Skeletal muscle satellite cell (primary cell): ENCODE measurements around the gene HHATL.

Source experiments
- H3K27me3 ChIP-seq: 2 replicates; pipeline ENCODE4 v1.7.0; 2013; ENCODE audit warnings: low read length; ENCODE audit not compliant: control insufficient read depth, insufficient read depth
- H3K36me3 ChIP-seq: 2 replicates; pipeline ENCODE4 v1.7.0; 2013; ENCODE audit warnings: mild to moderate bottlenecking, control low read depth, low read length; ENCODE audit not compliant: insufficient read depth
- H3K4me1 ChIP-seq: 2 replicates; pipeline ENCODE4 v1.7.0; 2013; ENCODE audit warnings: low read length; ENCODE audit not compliant: control insufficient read depth, insufficient read depth
- H3K4me2 ChIP-seq: 2 replicates; pipeline ENCODE4 v1.7.0; 2013; ENCODE audit warnings: mild to moderate bottlenecking, low read length
- H3K4me3 ChIP-seq: 2 replicates; pipeline ENCODE4 v1.7.0; 2013; ENCODE audit warnings: low read length
- H3K9ac ChIP-seq: 2 replicates; pipeline ENCODE4 v1.7.0; 2013; ENCODE audit warnings: mild to moderate bottlenecking, low read depth, low read length, moderate library complexity
- H3K9me3 ChIP-seq: replicated peaks from 2 replicates; pipeline ENCODE4 v1.7.0; 2013; ENCODE audit warnings: mild to moderate bottlenecking, control low read depth, low read length

The HHATL gene

DNA sequence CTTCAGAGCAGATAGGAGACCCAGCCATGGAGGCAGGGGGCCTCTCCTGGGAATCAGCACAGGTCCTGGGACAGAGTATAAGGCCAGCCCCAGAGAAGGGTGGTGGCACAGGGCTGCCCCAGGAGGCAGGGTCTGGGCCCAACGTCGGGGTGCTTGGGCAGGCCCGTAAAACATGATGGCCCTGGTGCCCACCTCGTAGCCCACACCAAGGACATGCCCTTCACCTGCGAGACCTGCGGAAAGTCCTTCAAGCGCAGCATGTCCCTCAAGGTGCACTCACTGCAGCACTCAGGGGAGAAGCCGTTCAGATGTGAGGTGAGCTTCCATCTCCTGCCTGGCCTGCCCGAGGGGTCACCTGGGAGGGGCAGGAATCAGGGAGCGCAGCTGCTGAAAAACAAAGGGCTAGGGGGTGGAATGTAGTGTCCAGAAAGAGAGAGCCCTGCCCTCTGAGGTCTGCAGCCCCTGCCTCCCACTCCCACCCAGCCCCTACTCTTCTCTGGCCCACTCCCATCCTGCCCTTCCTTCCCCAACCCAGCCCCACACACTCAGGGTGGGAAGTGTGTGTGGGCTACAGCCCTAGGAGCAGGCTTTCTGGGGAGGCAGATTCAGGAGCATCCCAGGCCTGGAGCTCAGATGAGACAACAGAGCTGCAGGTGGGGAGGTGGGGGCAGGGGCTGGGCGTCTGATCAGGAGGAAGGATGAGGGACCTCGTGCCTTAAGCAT, 39.6 kb downstream of the HHATL start:
- Histone ChIP-seq H3K4me3 (no peak overlapping the region), H3K4me1 (peaks cover 10% of the 10 kb centered on the region), H3K9me3 (no peaks in the 10 kb centered on the region), H3K36me3 (peaks cover 42% of the 10 kb centered on the region), H3K4me2 (no peak overlapping the region), H3K27me3 (no peaks in the 10 kb centered on the region), H3K9ac (no peak overlapping the region)

DNA sequence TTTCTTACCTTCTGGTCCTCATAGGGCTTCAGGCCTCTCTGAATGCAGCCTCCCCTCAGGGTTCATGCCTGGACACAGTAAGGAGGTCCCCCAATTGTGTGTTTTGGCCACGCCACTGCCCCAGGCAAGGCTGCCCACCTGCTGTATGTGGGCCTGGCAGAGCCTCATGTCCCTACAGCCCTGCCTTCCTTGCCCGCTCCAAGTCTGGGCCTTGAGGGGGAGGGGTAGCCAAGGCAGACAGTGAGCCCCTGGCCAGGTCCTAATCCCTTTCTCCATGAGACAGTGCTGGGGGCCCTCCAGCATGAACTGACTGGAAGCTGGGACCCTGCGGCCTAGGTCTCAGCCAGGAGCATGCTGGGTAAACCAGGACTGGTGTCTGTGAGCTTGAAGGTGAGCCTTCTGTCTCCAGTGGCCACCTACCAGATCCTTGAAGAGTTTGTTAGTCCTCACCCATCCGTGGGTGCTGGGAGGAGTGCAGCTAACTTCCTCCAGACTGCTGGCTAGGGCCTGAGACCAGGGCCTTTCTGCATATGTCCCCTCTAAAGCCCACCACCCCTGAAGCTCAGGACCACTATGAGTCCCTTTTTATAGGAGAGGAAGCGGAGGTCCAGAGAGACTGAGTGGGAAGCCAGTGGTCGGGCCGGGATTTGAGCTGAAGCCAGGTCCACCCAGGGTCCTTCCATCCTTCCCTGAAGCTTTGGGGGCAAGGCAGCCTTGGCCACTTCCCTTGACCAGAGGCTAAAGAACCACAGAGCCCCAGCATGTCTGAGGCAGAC, 40.4 kb downstream of the HHATL start:
- H3K9me3 ChIP-seq: no peaks in the 10 kb centered on the region
- H3K27me3 ChIP-seq: no peaks in the 10 kb centered on the region
- H3K36me3 ChIP-seq: peaks cover 42% of the 10 kb centered on the region
- peaks cover 10% of the 10 kb centered on the region for H3K4me1 ChIP-seq
- H3K9ac ChIP-seq: no peak overlapping the region
- no peak overlapping the region for H3K4me2 ChIP-seq
- H3K4me3 ChIP-seq: no peak overlapping the region

DNA sequence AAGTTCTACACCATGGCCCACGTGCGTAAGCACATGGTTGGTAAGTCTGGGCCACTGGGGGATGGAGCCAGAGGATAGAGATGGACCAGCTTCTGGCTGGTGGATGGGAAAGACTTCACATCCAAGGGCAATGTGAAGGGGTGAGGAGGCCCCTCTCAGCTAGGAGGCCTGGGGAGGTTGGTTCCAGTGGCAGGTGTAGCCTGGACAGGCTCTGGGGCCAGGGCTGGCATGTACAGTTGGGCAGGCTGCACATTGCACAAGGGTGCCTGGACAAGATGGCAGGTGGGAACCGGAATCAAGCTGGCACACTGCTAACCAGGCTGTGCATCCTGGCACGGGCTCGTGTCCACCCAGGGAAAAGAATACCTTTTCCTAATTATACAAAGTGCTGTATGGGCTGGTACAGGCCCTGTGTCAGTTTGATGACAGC, 41.0 kb downstream of the HHATL start:
- Histone ChIP-seq H3K9ac (no peak overlapping the region), H3K36me3 (peaks cover 42% of the 10 kb centered on the region)

DNA sequence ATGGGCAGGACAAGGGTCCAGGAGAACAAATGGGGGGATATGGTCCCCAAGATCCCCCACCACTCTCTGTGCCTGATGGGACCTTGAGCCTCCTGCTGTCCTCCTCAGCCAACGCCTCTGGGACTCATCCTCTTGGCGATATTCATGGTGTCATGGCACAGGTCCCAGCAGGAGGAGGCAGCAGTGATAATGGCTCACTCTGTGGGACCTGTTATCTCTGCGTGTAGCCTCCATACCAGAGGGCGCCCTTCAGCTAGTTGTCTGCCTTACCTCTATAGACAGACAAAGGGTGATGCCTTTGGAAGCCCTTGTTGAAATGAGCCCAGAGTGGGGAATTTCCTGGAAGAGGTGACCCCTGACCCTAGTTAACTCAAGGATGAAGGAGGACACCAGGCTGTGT, 41.7 kb downstream of the HHATL start:
- peaks cover 18% of the 10 kb centered on the region for H3K4me1 ChIP-seq
- no peaks in the 10 kb centered on the region for H3K27me3 ChIP-seq
- H3K4me2 ChIP-seq: no peak overlapping the region
- peaks cover 42% of the 10 kb centered on the region for H3K36me3 ChIP-seq
- H3K9ac ChIP-seq: no peak overlapping the region
- H3K4me3 ChIP-seq: no peak overlapping the region
- H3K9me3 ChIP-seq: no peaks in the 10 kb centered on the region

More for the DNA sequence above, 41.0 kb downstream of the HHATL start:
- Histone ChIP-seq H3K9me3 (no peaks in the 10 kb centered on the region), H3K27me3 (no peaks in the 10 kb centered on the region), H3K4me1 (peaks cover 11% of the 10 kb centered on the region), H3K4me3 (no peak overlapping the region), H3K4me2 (no peak overlapping the region)

DNA sequence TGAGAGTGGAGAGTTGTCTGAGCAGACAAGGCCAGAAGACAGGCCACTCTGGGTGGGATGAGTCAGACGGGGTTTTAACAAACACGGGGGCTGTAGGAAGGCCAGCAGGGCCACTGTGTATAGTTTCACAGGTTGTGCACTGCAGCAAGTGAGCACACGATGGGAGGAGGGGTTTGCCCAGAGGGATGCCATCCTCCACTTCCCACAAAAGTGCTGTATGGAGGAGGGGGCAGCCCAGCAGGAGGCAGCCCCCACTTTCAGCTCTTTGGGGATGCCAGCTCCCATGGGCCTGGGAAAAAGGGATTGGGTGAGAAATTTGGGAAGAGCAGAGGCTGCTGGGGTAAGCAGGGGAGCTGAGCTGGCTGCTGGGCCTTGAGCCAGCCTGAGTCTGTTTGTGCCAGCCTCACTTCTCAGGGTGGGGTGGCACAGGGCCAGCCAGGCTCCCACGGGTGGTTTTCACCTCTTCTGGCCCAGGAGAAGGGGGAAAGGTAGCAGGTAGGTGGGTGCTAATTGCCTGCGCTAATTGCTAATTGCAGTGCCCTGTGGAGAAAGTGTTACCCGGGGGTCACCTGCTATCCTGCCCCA, 42.4 kb downstream of the HHATL start:
- peaks cover 25% of the 10 kb centered on the region for H3K4me1 ChIP-seq
- H3K4me2 ChIP-seq: no peak overlapping the region
- no peak overlapping the region for H3K9ac ChIP-seq
- H3K4me3 ChIP-seq: no peak overlapping the region
- H3K27me3 ChIP-seq: no peaks in the 10 kb centered on the region
- no peaks in the 10 kb centered on the region for H3K9me3 ChIP-seq
- peaks cover 42% of the 10 kb centered on the region for H3K36me3 ChIP-seq

DNA sequence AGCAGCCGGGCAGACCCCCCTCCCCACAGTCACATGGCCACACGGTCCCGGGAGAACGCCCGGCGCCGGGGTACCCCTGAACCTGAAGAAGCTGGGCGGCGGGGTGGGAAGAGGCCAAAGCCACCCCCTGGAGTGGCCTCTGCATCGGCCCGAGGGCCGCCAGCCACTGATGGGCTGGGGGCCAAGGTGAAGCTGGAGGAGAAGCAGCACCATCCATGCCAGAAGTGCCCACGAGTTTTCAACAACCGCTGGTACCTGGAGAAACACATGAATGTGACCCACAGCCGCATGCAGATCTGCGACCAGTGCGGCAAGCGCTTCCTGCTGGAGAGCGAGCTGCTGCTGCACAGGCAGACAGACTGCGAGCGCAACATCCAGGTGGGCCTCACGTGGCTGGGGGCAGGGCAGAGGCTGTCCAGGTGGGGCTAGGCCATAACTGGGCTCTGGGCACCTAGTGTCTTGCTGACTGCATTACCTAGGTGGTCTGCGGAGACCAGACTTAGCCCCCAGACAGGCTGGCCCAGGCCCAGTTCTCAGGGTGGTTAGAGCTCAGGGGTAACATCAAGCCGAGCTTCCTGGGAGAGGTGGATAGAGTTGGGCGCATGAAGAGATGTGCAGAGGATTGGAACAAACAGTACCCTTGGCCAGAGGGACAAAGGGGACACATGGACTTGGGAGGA, 43.0 kb downstream of the HHATL start:
- peaks cover 28% of the 10 kb centered on the region for H3K4me1 ChIP-seq
- H3K9me3 ChIP-seq: no peaks in the 10 kb centered on the region
- no peaks in the 10 kb centered on the region for H3K27me3 ChIP-seq
- H3K4me3 ChIP-seq: no peak overlapping the region
- H3K4me2 ChIP-seq: no peak overlapping the region
- H3K9ac ChIP-seq: no peak overlapping the region
- peaks cover 40% of the 10 kb centered on the region for H3K36me3 ChIP-seq

DNA sequence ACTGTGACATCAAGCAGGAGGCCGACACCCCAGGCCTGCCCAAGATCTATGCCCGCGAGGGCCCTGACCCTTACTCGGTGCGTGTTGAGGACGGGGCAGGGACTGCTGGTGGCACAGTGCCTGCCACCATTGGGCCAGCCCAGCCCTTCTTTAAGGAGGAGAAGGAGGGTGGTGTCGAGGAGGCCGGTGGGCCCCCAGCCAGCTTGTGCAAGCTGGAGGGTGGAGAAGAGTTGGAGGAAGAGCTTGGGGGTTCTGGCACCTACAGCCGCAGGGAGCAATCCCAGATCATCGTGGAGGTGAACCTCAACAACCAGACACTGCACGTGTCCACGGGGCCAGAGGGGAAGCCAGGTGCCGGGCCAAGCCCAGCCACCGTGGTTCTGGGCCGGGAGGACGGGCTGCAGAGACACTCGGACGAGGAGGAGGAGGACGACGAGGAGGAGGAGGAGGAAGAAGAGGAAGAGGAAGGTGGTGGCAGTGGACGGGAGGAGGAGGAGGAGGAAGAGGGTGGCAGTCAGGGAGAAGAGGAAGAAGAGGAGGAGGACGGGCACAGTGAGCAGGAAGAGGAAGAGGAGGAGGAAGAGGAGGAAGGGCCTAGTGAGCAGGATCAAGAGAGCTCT, 43.7 kb downstream of the HHATL start:
- no peaks in the 10 kb centered on the region for H3K27me3 ChIP-seq
- H3K4me1 ChIP-seq: peaks cover 28% of the 10 kb centered on the region
- H3K9me3 ChIP-seq: no peaks in the 10 kb centered on the region
- peaks cover 40% of the 10 kb centered on the region for H3K36me3 ChIP-seq
- H3K9ac ChIP-seq: no peak overlapping the region
- H3K4me2 ChIP-seq: no peak overlapping the region
- no peak overlapping the region for H3K4me3 ChIP-seq

DNA sequence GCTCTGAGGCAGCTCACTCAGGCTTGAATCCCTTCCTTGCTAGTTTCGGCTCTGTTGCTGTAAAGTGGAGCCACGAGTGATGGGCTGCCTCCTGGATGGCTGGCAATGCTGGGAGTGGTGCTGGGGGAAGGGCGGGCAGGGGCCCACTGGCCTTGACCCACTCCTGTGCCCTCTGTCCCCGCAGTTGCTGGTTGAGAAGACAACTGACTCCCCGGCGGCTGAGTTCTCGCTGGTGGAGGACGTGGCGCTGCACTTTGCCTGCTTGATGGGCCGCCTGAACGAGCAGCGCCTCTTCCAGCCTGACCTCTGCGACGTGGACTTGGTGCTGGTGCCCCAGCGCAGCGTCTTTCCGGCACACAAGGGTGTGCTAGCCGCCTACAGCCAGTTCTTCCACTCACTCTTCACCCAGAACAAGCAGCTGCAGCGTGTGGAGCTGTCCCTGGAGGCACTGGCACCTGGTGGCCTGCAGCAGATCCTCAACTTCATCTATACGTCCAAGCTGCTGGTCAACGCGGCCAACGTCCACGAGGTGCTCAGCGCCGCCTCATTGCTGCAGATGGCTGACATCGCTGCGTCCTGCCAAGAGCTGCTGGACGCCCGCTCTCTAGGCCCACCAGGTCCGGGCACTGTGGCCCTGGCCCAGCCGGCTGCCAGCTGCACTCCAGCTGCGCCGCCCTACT, 44.4 kb downstream of the HHATL start:
- Histone ChIP-seq H3K36me3 (peaks cover 40% of the 10 kb centered on the region), H3K4me2 (no peak overlapping the region), H3K9me3 (no peaks in the 10 kb centered on the region), H3K4me1 (peaks cover 33% of the 10 kb centered on the region), H3K27me3 (no peaks in the 10 kb centered on the region), H3K9ac (no peak overlapping the region), H3K4me3 (no peak overlapping the region)

DNA sequence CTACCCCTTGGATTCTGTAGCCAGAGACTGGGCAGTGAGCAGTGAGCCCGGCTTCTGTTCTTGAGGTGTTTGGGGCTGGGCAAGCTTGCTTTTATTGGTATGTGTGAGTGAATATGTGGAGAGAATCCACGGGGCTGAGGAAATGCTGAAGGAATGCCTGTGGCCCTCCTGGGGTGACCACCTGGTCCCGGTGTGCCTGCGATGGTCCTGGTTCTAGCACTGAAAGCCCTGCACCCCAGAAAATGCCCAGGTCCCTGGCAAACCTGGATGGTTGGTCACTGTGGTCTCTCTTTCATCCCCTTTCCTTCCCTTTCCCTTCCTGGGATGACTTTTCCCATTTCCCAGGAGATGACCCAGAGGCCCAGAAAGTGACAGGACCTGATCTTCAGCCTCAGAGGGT, 44.9 kb downstream of the HHATL start:
- no peak overlapping the region for H3K9ac ChIP-seq
- no peak overlapping the region for H3K4me2 ChIP-seq
- peaks cover 40% of the 10 kb centered on the region for H3K36me3 ChIP-seq
- H3K27me3 ChIP-seq: no peaks in the 10 kb centered on the region
- no peaks in the 10 kb centered on the region for H3K9me3 ChIP-seq
- H3K4me1 ChIP-seq: peaks cover 38% of the 10 kb centered on the region
- no peak overlapping the region for H3K4me3 ChIP-seq

DNA sequence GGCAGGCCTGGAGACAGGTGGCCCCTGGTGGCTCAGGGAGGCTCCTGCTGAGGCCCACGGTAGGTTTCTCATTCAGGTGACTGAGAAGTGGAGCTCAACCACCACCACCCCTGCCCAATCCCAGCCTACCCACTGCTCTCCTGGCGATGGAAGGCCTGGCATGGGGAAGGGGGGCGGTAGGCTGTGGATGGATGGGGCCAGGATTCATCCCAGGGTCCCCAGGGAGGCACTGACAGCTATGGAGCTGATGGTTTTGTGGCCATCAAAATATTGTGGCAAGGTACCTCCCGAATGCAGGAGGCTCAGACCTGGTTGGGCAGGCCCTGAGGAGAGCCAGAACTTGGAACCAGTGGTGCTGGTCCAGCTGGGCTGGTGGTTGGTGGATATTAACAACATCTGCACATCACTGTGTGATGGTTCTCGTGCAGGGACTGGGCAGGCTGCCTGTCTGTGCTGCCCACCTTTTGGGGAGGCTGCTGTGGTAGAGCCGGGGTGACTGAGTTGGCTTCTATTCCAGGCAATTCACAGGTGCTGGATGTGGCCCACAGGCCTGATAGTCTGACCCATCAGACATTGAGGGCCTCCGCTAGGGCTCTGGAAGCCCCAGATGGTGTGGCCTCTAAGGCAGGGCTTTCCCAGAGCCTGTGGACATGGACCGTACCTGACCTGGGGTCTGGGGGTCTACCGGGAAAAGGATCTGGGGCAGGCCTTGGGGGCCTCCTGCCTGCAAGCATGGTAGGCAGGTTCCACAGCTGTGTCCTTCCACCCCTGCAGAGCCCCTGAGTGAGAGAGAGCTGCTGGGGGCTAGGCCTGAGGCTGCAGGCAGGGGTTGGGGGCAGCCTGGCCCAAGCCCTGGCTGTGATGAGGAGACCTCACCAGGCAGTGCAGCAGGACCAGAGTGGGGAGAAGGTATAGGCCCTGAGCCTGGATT, 45.7 kb downstream of the HHATL start:
- Histone ChIP-seq H3K4me3 (no peak overlapping the region), H3K36me3 (peaks cover 33% of the 10 kb centered on the region), H3K9me3 (no peaks in the 10 kb centered on the region), H3K4me2 (peak overlapping the region; percentile 99), H3K9ac (no peak overlapping the region), H3K4me1 (peaks cover 46% of the 10 kb centered on the region), H3K27me3 (no peaks in the 10 kb centered on the region)
